BJ (cell line): ENCODE measurements around the gene GFAP. TPM values are rescaled to one million over a fixed set of nuclear protein-coding genes. Genes with fewer than 3 reads are reported as not detected.

ENCODE experiments used
- CTCF ChIA-PET: fragments of 350-600 bp; formaldehyde crosslinking; extraction: SDS; loops from one replicate; lab custom pipeline; 2021; ENCODE audit warnings: antibody characterized with exemption, inconsistent platforms; lab: Yijun Ruan, JAX
- POLR2A ChIA-PET: fragments of 300-600 bp; sonication (Branson Sonifier 250); formaldehyde crosslinking; extraction: SDS; loops from one replicate; lab custom pipeline; 2021; ENCODE audit warnings: antibody characterized with exemption; lab: Charles Lee
- DNase-seq: peaks from one replicate; pipeline ENCODE4 v3.0.0-alpha.2; 2011; ENCODE audit warnings: low read depth
- H3K27me3 ChIP-seq: 2 replicates; pipeline ENCODE4 v1.6.0; 2011; ENCODE audit warnings: low read length; ENCODE audit not compliant: control insufficient read depth, insufficient read depth
- H3K36me3 ChIP-seq: 2 replicates; pipeline ENCODE4 v1.5.1; 2011; ENCODE audit warnings: low read length; ENCODE audit not compliant: control insufficient read depth, insufficient read depth
- H3K4me3 ChIP-seq: 2 replicates; pipeline ENCODE4 v1.5.1; 2011; ENCODE audit warnings: low read depth, mild to moderate bottlenecking, control low read depth, low read length
- CTCF ChIP-seq: IDR thresholded peaks from 2 replicates; pipeline ENCODE4 v1.5.1; 2011; ENCODE audit warnings: low read depth, mild to moderate bottlenecking, control low read depth, inconsistent platforms, low read length, moderate library complexity; ENCODE audit not compliant: insufficient read depth
- polyA plus RNA-seq: library from polyadenylated mRNA; depleted of rRNA; stranded (reverse); fragments of >200 nt; gene quantifications from 2 replicates; pipeline ENCODE4 v1.2.3, GENCODE V29; 2011

The GFAP gene
- polyA plus RNA-seq, 1 experiment, result 0.13 TPM

- no peaks in the 10 kb centered on the region for H3K27me3 ChIP-seq
- POLR2A ChIA-PET, result no interaction called here
- CTCF ChIA-PET, result interaction anchor here (1.0 to 4.7 kb wide), 5 partner anchors 9 to 159 kb away, joined by 3 to 30 read pairs (median 4); no protein-coding TSS in a partner anchor
- no peak for TF ChIP-seq CTCF
- peaks cover 2% of the 10 kb centered on the region for H3K36me3 ChIP-seq
- DNase-seq, result no peak
- no peak overlapping the region for H3K4me3 ChIP-seq
Measured at GRCh38 chr17:44940317-44940716, 25.0 kb upstream of the GFAP start.

GRCh38 chr17:44935116-44935515 is 19.8 kb upstream of the GFAP start:
- no peak for DNase-seq
- no peaks in the 10 kb centered on the region for H3K27me3 ChIP-seq
- no peak for TF ChIP-seq CTCF
- POLR2A ChIA-PET, result no interaction called here
- H3K4me3 ChIP-seq, result no peak overlapping the region
- peaks cover 4% of the 10 kb centered on the region for H3K36me3 ChIP-seq
- CTCF ChIA-PET, result interaction anchor here (3.2 kb wide), 1 partner anchor 86 kb away, joined by 12 read pairs; no protein-coding TSS in a partner anchor

- no peak for DNase-seq
- CTCF ChIA-PET, result interaction anchor here (3.2 kb wide), 1 partner anchor 87 kb away, joined by 12 read pairs; no protein-coding TSS in a partner anchor
- POLR2A ChIA-PET, result no interaction called here
- TF ChIP-seq CTCF, result no peak
- peaks cover 4% of the 10 kb centered on the region for H3K36me3 ChIP-seq
- no peak overlapping the region for H3K4me3 ChIP-seq
- H3K27me3 ChIP-seq, result no peaks in the 10 kb centered on the region
Measured at GRCh38 chr17:44934745-44935105, 19.4 kb upstream of the GFAP start.

- DNase-seq, result no peak
- ChIA-PET CTCF (interaction anchor here (3.2 to 4.1 kb wide), 2 partner anchors 14 to 87 kb away, joined by 12 to 29 read pairs; no protein-coding TSS in a partner anchor), POLR2A (no interaction called here)
- no peaks in the 10 kb centered on the region for H3K27me3 ChIP-seq
- H3K4me3 ChIP-seq, result no peak overlapping the region
- H3K36me3 ChIP-seq, result peaks cover 6% of the 10 kb centered on the region
- no peak for TF ChIP-seq CTCF
Measured at GRCh38 chr17:44933824-44934744, 18.8 kb upstream of the GFAP start.

- ChIA-PET POLR2A (no interaction called here), CTCF (interaction anchor here (0.5 to 4.1 kb wide), 3 partner anchors 12 to 89 kb away, joined by 4 to 29 read pairs (median 6); no protein-coding TSS in a partner anchor)
- no peak for DNase-seq
- Histone ChIP-seq H3K27me3 (no peaks in the 10 kb centered on the region), H3K4me3 (no peak overlapping the region), H3K36me3 (peaks cover 7% of the 10 kb centered on the region)
- no peak for TF ChIP-seq CTCF
Measured at GRCh38 chr17:44932787-44933097, 17.4 kb upstream of the GFAP start.
